ENCODE measurements around the gene UBE2I.

UBE2I gene

DNA sequence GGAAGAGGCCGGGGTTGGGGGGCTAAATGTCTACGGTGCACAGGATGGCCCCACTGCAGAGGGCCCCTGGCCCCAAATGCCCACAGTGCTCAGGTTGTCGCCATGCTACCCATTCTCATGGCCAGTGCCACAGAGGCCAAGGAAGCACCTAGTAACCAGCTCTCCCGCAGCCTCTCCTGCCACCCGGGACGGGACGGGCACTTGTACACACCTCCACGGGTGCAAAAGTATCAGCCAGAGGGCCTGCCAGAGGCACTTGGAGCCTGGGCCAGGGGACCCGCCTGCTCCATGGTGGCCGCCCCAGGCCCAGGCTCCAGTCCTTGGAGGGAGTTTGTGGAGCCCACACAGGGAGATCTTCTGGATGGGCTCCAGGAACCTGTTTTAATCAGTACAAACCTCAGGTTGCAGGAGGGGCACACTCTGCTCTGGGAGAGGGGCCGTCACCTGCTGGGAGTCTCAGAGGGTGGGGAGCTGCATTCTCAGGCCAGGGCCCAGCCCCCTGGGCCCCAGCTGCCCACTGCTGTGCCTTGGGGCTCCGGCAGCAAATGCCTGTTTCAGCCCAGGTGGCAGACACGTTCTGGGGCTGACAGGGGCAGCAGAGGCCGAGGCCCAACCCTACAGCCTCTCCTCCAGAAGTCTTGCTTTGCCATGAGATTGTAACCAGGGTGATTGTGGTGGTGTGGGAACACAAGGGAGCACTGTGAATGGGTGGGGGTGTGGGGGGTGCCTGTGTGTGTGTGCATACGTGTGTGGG lies 45.7 kb upstream of the UBE2I start (continued):
- TF ChIP-seq GLIS1 (tag by site-specific recombination; IDR thresholded peaks at IDR 0.05) (peak; percentile 55), SALL2 (tag by site-specific recombination; IDR thresholded peaks at IDR 0.05; ENCODE audit: borderline replicate concordance) (no peak), ZNF514 (tag by site-specific recombination; IDR thresholded peaks at IDR 0.05) (no peak), SCRT2 (tag by site-specific recombination; IDR thresholded peaks at IDR 0.05) (no peak), ZNF670 (tag by site-specific recombination; IDR thresholded peaks at IDR 0.05; ENCODE audit: low read depth) (no peak), ZNF2 (tag by site-specific recombination; IDR thresholded peaks at IDR 0.05) (no peak), ZNF692 (tag by site-specific recombination; IDR thresholded peaks at IDR 0.05) (no peak)
- TF ChIP-seq, protein P1, sequence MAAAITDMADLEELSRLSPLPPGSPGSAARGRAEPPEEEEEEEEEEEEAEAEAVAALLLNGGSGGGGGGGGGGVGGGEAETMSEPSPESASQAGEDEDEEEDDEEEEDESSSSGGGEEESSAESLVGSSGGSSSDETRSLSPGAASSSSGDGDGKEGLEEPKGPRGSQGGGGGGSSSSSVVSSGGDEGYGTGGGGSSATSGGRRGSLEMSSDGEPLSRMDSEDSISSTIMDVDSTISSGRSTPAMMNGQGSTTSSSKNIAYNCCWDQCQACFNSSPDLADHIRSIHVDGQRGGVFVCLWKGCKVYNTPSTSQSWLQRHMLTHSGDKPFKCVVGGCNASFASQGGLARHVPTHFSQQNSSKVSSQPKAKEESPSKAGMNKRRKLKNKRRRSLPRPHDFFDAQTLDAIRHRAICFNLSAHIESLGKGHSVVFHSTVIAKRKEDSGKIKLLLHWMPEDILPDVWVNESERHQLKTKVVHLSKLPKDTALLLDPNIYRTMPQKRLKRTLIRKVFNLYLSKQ (tag by site-specific recombination; IDR thresholded peaks at IDR 0.05; ENCODE audit: borderline replicate concordance), result no peak

DNA sequence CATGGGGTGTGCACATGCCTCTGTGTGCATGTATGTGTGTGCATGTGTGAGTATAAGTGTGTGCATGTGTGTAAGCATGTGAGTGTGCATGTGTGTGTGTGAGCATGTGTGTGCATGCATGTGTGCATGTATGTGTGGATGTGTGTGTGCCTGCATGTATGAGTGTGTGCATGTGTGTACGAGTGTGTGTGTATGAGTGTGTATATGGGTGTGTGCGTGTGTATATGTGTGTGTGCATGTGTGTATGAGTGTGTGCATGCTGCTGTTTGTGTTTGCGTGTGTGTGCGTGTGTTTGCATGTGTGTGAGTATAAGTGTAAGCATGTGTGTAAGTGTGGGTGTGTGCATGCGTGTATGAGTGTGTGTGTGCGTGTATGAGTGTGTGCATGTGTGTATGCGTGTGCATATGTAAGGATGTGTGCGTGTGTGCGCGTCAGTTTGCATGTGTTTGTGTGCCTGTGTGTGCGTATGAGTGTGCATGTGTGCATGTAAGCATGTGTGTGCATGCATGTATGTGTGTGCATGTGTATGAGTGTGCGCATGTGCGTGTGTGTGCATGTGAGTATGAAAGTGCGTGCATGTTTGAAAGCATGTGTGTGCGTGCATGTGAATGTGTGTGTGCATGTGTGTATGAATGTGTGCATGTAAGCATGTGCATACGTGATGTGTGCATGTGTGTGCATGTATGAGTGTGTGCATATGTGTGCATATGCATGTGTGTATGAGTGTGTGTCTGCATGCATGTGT lies 44.9 kb upstream of the UBE2I start:
- ChIA-PET POLR2A (no interaction called here), CTCF (interaction anchor here (1.1 kb wide), 1 partner anchor 36 kb away, joined by 4 read pairs; no protein-coding TSS in a partner anchor)
- H3K36me3 ChIP-seq (ENCODE audit: control insufficient read depth in 2 of 2, insufficient read depth in 1 of 2, low read length in 2 of 2), result no peaks in the 10 kb centered on the region
- H3K27ac ChIP-seq (ENCODE audit: extremely low read depth, low read depth, low read length), result no peak overlapping the region
- no peak overlapping the region for H3K4me3 ChIP-seq (ENCODE audit: low read depth, low read length)
- H3K9me3 ChIP-seq (ENCODE audit: control insufficient read depth, insufficient read depth, low read depth, low read length), result no peaks in the 10 kb centered on the region
- H3K4me1 ChIP-seq (ENCODE audit: control insufficient read depth, insufficient read depth, low read length), result no peaks in the 10 kb centered on the region
- TF ChIP-seq ZNF571 (tag by site-specific recombination; IDR thresholded peaks at IDR 0.05), result peak; percentile 63; the same call in 1 of the 2 replicates
- no peak for TF ChIP-seq ZFHX2 (tag by site-specific recombination; conservative IDR thresholded peaks at IDR 0.05)
- TF ChIP-seq SALL2 (tag by site-specific recombination; IDR thresholded peaks at IDR 0.05; ENCODE audit: borderline replicate concordance), result 0 out of 2 replicates have a peak, but pooled peaks have one; percentile 8
- no peak for TF ChIP-seq ZNF121 (tag by site-specific recombination; IDR thresholded peaks at IDR 0.05)
- 0 out of 2 replicates have a peak, but pooled peaks have one; percentile 17 for TF ChIP-seq YY2 (tag by site-specific recombination; IDR thresholded peaks at IDR 0.05)
- peak; percentile 12 for TF ChIP-seq ZBTB26 (tag by site-specific recombination; optimal IDR thresholded peaks at IDR 0.05)
- TF ChIP-seq ZSCAN4 (tag by site-specific recombination; IDR thresholded peaks at IDR 0.05), result peak; percentile 99
- TF ChIP-seq, protein P2, sequence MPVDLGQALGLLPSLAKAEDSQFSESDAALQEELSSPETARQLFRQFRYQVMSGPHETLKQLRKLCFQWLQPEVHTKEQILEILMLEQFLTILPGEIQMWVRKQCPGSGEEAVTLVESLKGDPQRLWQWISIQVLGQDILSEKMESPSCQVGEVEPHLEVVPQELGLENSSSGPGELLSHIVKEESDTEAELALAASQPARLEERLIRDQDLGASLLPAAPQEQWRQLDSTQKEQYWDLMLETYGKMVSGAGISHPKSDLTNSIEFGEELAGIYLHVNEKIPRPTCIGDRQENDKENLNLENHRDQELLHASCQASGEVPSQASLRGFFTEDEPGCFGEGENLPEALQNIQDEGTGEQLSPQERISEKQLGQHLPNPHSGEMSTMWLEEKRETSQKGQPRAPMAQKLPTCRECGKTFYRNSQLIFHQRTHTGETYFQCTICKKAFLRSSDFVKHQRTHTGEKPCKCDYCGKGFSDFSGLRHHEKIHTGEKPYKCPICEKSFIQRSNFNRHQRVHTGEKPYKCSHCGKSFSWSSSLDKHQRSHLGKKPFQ (tag by site-specific recombination; IDR thresholded peaks at IDR 0.05), result peak; percentile 87
- TF ChIP-seq, protein P3, sequence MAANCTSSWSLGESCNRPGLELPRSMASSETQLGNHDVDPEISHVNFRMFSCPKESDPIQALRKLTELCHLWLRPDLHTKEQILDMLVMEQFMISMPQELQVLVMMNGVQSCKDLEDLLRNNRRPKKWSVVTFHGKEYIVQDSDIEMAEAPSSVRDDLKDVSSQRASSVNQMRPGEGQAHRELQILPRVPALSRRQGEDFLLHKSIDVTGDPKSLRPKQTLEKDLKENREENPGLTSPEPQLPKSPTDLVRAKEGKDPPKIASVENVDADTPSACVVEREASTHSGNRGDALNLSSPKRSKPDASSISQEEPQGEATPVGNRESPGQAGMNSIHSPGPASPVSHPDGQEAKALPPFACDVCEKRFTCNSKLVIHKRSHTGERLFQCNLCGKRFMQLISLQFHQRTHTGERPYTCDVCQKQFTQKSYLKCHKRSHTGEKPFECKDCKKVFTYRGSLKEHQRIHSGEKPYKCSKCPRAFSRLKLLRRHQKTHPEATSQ (tag by site-specific recombination; IDR thresholded peaks at IDR 0.05), result 0 out of 2 replicates have a peak, but pooled peaks have one; percentile 9
- TF ChIP-seq ZNF776 (tag by site-specific recombination; IDR thresholded peaks at IDR 0.05; ENCODE audit: borderline replicate concordance), result peak; percentile 29; the same call in 1 of the 2 replicates

Data from HEK293 (cell line).